ENCODE results near the gene ADM2. TPM values are rescaled to one million over a fixed set of nuclear protein-coding genes. Genes with fewer than 3 reads are reported as not detected.

ADM2 gene
- polyA plus RNA-seq, 5 donors = 0.21 to 0.85 (median 0.37) TPM

DNA sequence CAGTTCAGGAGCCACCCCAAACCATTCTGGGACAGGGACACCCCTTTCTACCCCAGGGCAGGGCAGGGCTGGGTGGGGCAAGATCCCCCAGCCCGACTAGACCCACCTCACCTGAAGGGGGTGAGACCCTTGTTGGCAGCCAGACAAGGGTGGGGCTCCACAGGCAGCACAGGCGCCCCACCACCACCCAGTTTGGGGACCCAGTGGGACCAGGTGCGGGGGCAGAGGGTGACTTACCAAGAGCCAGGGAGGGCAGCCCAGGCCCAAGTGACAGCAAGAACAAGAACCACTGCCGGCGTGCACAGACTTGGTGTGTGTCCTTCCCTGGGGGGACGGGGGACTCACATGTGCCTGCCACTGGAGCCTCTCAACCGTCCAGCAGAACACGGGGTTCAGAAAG lies 2.2 kb downstream of the ADM2 start:
- DNase-seq = no peak

DNA sequence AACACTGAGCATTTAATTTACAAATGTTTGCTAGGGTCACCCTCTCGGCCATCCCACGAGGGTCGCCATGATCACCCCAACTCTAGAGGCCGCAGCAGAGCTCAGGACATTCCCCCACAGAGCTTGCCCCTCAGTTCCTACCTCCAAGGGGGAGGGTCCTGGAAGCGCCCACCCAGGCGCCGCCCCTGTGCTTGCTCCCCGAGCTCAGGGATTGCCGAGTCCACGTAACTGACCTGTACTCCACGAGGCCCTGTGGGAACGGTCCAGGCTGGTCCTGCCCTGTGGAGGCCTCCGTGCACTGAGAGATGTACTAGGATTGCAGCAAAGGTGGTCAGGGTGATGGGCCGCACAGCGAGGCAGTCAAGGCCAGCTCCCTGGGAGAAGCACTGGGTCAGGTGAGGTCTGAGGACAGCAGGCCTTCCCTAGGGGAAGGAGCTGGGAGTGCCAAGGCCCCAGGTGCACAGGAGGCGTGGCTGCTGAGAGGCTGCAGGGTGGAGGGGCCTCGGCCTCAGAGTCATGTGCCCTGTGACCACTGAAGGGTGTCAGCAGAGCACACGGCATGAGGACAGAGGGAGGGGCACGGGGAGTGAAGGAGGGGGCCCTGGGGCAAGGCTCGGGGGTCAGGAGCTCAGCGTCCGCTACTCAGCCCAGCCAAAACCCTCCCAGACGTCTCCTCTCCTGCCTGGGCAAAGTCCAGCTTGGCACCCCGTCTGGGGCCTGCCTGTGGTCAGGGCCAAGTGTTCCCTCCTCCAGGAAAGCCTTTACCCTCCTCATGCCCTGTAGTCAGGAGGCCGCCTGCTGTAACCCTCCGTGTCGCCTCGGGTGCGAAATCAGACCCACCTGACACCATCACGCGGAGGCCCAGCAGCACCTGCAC lies 2.9 kb downstream of the ADM2 start:
- no peak for DNase-seq

DNA sequence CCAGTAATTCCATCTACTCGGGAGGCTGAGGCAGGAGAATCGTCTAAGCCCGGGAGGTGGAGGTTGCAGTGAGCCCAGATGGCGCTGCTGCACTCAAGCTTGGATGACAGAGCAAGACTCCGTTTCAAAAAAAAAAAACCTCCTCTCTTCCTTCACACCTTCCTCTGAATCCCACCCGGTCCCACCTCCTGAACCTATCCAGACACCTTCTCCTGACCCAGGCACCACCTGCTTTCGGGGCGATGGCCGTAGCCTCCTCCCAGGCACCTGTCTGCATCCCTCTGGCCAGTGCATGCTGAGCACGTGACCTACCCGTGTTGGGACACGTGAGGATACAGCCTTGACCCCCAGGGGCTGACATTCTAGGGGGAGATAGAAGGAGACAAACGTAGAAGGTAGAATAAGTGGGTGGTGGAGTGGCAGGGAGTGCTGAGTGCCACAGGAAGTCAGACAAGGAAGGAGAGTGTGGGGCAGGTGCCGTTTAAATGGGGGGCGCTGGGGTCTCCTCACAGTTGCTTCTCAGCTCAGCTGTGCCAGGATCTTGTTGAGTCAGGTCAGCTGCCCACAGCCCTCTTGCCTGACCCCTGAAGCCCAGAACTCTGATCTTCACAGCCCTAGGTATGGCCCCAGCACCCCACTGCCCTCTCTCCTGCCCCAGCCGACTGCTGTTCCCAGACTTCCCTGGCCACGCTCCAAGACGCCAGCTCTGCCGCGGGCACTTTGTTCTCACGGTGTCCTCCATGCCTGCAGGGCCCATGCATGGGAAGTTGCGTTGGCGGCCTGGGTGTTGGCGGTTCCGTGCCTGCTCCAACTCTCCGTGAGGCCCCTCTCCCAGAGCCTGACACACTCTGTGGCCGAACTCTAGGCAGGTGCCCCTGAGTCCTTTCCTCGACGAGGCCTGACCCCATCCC lies 4.1 kb downstream of the ADM2 start:
- DNase-seq = no peak

DNA sequence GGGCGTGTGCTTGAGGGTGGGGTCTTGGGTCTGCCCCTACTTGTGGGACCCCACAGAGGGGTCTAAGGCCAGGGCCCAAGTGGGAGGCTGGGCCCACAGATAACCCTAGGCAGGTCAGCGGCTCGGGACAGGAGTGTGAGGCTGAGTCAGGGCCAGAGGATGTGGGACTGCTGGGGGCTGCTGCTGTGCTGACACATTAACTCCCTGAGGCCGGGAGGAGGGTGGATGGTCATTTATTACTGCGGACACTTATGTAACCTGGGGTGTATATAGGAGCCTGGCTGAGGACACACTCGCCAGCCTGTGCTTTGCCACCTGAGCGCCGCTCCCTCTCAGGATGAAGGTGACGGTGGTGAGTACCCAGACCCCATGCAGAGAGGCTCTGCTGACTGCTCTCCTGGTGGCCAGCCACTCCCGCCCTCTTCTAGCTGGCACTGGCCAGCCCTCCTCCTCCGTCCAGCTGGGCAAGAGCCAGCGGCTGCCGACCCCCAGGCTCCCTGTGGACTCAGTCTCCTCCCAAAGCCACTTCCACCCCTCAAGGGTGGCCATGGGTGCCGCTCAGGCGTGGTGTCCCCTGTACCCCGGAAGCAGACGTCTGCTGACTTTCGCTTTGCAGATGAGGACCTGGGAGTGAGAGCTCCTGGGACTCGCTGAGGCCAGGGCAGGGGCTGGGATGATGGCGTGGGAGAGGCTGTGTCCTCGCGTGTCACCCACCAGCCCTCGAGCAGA lies 5.4 kb downstream of the ADM2 start, which contains the start of gene MIOX:
Gene MIOX (plus strand): TSS at position 299 of the 729 bp plus-strand sequence. CDS start 39 bp downstream, at position 338.
- no peak for DNase-seq

DNA sequence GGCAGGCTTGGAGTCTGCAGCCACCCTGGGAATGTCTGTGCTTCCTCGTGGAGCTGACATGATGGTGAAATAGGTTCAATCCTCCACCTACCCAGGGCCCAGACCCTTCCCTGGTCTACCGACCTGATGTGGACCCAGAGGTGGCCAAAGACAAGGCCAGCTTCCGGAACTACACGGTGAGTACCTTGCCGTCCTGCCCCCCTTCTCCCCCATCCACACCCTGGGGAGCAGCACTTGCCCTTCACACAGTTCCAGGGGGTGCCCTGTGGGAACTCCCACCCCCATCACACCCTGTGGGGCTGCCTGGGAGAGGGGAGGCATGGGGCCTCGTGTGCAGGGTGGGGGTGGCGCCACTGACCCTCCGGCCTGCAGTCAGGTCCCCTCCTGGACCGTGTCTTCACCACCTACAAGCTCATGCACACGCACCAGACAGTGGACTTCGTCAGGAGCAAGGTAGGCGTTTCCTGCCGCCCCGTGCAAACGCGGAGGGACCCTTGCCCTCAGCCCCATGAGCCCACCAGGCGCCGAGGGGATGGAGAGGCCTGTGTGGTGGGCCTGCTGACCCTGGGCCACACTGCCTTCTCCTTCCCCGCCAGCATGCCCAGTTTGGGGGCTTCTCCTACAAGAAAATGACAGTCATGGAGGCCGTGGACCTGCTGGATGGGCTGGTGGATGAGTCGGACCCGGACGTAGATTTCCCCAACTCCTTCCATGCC lies 6.1 kb downstream of the ADM2 start:
- DNase-seq = no peak

DNA sequence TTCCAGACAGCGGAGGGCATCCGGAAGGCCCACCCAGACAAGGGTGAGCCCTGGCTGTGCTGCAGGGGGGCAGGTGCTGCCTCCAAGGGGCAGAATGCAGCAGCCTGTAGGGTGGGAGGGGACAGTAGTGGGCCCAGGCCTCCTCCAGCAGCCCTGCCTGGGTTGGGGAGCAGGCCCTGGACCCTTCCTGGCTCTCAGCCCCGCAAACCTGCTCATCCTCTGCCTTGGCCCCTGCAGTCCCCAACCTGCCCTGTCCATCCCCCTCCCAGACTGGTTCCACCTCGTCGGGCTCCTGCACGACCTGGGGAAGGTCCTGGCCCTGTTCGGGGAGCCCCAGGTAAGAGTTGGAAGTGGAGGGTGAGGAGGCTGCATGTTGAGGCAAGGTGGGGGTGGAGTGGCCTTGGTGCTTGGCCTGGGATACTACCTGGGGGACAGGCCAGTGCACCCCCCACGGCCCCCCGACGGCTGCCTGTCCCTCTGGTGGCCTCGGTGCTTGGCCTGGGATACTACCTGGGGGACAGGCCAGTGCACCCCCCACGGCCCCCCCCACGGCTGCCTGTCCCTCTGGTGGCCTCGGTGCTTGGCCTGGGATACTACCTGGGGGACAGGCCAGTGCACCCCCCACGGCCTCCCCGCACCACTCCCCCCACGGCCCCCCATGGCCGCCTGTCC lies 6.8 kb downstream of the ADM2 start:
- DNase-seq = no peak

DNA sequence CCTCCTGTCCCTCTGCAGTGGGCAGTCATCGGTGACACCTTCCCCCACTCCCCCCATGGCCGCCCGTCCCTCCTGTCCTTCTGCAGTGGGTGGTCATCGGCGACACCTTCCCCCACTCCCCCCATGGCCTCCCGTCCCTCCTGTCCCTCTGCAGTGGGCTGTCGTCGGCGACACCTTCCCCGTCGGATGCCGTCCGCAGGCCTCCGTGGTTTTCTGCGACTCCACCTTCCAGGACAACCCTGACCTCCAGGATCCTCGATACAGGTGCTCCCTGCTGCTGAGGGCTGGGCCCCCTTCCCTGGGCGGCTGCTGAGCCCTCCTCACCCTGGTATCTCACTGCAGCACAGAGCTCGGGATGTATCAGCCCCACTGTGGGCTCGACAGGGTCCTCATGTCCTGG lies 7.5 kb downstream of the ADM2 start:
- no peak for DNase-seq

DNA sequence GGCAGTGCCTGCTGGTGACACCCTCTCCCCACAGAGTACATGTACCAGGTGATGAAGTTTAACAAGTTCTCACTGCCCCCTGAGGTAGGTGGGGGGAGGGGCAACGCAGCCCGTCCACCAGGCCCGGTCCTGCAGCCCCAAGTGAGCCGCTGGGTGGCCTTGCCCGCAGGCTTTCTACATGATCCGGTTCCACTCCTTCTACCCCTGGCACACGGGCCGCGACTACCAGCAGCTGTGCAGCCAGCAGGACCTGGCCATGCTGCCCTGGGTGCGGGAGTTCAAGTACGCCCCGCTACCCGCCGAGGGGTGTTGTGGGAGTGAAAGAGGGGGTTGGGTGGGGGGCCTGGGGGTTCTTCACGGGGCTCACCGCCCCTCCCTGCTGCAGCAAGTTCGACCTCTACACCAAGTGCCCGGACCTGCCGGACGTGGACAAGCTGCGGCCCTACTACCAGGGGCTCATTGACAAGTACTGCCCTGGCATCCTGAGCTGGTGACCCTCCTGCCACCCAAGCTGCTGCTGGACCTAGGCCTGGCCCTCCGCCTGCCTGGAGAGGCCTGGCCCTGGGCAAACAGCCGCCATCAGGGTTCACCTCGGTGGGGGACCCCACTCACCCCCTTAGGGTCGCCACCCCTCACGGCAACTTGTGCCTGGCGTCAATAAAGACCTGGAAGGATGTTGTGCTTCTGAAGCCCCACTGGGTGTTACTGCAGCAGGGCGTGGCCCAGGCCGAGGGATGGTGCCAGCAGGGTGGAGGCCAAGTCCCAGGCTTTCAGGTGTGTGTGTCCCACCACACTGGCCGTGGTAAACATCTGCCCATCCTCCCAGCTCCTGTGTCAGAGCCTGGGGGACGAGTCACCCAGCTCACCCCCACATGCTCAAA lies 8.3 kb downstream of the ADM2 start:
- no peak for DNase-seq

DNA sequence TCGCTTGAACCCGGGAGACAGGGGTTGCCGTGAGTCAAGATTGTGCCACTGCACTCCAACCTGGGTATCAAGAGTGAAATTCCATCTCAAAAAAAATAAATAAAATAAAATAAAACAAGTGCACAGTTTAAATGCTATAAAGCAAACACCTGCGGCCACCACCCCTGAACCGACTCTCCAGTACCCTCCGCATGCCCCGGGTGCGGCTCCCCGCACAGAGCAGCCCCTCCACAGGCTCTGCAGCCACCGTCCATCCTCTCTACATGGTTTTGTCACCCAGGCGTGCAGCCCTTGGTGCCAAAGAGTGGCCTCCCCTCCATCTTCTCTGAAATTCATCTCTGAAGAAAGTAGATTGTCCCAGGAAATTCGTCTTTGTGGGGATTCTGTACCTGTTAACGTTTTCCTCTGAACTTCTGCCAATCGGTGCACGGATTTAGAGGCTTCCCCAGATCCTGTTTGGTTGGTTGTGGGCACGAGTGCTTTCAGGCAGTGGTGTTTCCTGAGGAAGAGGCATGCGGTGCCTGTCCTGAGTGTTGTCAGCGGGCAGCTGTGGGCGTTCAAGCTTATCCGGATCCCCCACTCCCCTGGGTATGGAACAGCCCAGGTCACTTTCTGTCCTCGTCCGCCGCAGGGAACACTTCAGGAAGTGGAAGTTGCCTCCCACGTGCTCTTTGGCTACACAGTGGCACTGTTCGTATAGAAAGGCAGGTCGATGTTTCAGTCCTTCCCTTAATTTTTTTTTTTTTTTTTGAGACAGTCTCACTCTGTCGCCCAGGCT lies 9.4 kb downstream of the ADM2 start:
- no peak for DNase-seq

DNA sequence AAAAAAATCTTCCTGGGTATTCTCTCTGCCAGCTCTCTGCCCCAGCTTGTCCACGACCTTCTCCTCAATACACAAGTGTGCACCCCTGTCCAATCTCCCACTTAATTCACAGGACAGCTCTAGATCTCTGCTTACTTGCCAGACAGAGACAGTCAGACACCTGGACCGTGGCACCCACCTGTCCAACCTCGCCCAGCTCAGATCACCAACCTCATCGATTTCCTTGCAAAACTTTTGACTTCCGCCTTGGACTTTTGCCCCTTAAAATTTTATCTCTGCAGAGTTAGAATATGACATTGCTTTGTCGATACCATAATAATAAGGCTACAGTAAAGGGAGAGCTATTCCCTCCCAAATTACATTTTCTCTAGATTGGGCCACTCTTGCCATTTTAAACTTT lies 15.8 kb downstream of the ADM2 start:
- no peak for DNase-seq

DNA sequence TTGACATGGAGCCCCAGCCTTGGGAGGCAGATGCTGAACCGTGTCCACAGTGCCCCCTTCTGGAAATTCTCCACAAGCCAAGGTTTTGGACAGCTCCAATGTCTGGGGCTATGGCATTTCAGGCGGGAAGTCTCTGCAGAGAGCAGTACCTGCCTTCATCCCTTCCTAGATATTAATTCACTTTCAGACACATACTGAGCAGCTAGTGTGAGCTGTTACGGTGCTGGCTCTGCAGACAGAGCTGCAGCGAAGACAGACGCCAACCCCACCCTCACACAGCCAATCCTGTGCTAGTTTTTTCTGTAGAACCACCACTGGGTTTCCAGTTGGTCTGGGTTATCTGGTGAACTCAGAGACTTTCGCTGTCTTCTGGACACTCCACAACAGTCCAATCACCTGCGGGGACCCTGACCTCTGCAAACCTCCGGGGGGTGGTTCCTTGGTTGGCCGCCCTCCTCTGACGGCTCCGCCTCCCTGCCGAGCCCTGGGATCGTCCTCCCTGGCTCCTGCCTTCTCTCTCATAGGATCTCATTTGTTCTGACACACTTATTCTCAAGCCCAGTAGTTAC lies 17.1 kb downstream of the ADM2 start:
- no peak for DNase-seq

DNA sequence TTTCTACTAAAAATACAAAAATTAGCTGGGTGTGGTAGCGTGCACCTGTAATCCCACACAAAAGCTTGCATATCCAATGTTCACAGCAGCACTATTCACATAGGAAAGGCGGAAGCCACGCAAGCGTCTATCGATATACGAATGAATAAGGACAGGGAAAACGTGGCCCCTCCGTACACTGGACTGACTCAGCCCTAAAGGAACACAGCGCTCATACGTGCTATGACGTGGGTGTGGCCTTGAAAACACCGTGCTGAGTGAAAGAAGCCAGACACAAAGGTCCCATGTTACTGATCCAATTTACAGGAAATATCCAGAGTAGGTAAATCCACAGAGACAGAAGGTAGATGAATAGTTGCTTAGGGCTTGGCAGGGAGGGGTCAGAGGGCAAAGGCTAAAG lies 19.1 kb downstream of the ADM2 start:
- DNase-seq = no peak

DNA sequence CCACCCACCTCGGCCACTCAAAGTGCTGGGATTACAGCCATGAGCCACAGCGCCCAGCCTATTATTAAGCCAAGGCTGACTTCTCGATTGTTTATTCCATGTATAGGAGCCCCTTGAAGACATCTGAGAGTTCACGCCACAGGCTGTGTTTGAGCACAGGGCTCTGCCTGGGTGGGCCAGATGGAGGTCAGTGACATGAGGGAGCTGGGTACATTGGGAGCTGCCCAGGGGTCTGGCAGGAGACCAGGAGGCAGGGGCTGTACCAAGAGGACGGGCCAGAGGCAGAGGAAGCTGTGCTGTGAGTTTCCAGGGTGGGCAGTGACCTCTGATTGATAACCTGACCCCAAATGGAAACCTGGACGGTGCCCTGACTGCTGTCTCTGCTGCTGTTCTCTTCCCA lies 20.8 kb downstream of the ADM2 start:
- no peak for DNase-seq

DNA sequence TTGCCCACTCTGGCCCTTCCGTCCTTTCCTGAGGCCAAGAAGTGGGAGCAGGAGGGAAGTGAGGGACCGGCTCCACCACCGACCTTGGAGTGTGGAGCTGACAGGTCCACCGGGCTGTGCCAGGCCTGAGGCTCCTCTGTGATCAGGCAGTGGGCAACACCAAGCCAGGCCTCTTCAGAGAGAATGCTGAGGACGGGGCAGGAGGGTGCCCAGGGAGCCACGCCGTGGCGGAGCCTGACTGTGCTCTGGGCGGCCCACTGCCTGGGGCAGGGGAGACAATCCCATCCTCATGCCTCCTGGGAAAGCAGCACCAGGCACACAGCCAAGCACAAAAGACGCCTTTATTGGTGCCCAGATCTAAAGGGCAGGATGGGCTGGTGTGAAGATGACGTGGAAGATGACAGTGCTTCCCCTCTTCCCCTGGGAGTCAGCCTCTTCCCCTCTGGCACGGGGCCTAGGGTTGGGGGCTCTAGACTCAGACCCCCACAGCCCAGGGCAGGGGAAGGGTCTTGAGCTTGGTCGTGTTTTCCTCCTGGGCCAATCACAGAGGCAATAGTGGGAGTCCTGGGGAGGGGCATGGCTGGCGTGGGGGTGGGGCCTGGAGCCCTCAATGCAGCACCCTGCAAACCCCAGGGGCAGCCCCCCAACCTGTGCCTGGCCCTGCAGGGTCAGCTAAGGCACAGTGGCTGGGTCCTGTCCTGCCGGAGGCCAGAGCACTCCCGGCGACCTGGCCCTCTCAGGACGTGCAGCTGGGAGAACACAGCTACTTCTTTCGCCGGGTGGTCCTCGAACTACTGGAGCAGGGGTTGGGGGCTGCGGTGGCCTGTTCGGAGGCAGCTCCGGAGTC lies 21.5 kb downstream of the ADM2 start:
- DNase-seq = no peak

DNA sequence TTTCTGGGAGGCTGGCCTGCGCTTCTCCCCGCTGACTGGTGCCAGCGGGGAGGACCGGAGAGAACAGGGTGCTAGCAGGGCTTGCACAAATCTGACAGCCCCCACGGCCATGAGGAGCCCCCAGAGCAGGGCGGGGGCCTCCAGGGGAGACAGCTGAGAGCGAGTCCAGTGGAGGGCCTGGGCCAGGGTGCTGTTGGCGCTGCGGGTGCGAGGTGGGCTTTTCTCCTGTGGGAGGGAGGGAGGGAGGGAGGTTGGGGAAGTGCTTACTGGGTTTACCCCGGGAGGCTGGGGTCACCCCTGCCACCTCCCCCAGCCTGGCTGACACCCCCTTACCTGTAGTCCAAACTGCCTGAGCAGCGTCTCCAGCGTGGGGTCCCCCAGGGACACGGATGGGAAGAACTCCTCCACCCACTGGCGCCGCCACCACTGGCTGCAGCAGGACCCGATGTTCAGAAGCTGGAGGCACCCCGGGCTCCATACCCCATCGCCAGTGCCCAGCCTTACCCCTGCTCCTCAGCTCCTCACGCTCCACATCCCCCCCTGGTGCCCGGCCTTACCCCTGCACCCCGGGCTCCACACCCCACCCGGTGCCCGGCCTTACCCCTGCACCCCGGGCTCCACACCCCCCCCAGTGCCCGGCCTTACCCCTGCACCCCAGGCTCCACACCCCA lies 22.3 kb downstream of the ADM2 start:
- DNase-seq = no peak

DNA sequence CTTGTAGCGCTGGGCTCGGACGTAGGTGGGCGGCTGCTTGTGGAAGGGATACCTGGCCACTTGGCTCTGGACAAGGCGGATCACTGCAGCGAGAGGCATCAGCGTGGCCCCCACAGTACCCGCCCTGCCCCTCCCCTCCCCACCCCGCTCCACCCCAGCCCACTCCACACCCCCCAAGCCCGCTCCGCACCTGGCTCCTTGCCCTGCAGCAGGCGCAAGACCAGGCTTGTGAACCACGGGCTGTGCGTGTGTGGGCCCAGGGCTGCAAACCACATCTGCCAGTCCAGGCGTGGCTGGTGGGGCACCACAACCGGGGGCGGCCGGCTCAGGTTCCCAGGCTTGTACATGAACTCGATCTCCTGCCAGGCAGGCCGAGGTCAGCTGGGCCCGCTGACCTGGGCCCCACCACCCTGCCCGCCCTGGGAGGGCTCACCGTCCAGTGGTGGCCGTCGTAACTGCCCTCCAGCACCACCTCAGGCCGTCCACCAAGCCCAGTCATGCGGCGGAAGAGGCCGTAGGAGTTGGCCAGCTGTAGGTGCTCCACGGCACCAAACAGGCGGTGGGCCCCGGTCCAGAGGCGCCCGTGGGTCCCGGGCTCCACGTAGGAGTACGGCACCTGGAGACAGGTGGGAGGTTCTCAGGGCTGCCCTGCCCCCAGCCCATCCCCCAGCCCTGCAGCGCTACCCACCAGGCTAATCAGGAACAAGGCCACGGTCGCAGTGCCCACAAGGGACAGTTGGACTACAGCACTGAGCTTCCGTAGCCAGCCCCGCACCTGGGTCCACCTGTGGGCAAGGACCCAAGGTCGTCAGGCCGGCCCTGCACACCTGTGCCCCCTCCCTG lies 23.2 kb downstream of the ADM2 start:
- DNase-seq = no peak

Data from right lung (tissue), 5 donors.